ENCODE measurements around the gene PTH1R. TPM values are rescaled to one million over a fixed set of nuclear protein-coding genes. Genes with fewer than 3 reads are reported as not detected.

Gene PTH1R
- total RNA-seq, 4 donors from 2014 or later = 2.1 to 26.8 (median 14.5) TPM

- no peak overlapping the region for H3K4me3 ChIP-seq
- WGBS = 85% methylated on average over 4 of the region's 4 CpGs
- peaks cover 36 to 46% (median 43%) of the 10 kb centered on the region in 4 donors for H3K4me1 ChIP-seq
- H3K27me3 ChIP-seq = peaks cover 0 to 24% (median 9%) of the 10 kb centered on the region in 4 donors
- no peaks in the 10 kb centered on the region for H3K9me3 ChIP-seq
- no peak overlapping the region for H3K27ac ChIP-seq (replicated peaks in 1 of 4)
- intact Hi-C loops (cut with DNase I) = loop anchor here (1.0 to 2.0 kb wide), 2 partner anchors 28 to 191 kb away; no protein-coding TSS in a partner anchor
- no peak for DNase-seq (ENCODE audit: extremely low spot score)
- no peaks in the 10 kb centered on the region for H3K36me3 ChIP-seq
- TF ChIP-seq EP300 (IDR thresholded peaks at IDR 0.05) (no peak), POLR2A (IDR thresholded peaks at IDR 0.05; ENCODE audit: low read depth) (no peak), CTCF (IDR thresholded peaks at IDR 0.05) (no peak), POLR2AphosphoS5 (IDR thresholded peaks at IDR 0.05) (no peak)
Observed at GRCh38 chr3:46895761-46896160, 18.2 kb downstream of the PTH1R start.

DNA sequence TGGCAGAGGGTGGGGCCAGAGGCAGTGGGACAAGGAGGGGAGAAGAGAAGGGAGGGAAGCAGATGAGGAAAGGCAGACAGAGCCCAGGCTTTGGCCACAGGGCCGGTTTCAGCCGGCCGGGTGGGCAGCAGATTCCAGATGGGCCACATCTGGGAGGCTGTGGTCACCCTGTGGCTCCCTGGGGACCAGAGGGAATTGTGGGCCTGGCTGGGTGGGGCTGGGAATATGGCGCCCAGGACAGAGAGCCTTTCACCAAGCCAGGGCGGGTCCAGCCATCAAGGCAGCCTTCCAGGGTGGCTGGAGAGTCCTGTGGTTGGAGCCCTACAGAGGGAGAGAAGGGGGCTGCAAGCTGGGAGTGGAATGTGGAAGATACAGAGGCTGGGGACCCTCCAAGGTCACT lies 18.9 kb downstream of the PTH1R start:
- WGBS = 85% methylated on average over 5 of the region's 5 CpGs
- no peak overlapping the region for H3K4me3 ChIP-seq
- H3K9me3 ChIP-seq = no peaks in the 10 kb centered on the region
- H3K4me1 ChIP-seq = peaks cover 35 to 45% (median 42%) of the 10 kb centered on the region in 4 donors
- no peaks in the 10 kb centered on the region for H3K36me3 ChIP-seq
- H3K27me3 ChIP-seq = peaks cover 0 to 24% (median 9%) of the 10 kb centered on the region in 4 donors
- intact Hi-C loops (cut with DNase I) = no loop called here
- H3K27ac ChIP-seq (replicated peaks in 1 of 4) = no peak overlapping the region
- no peak for DNase-seq (ENCODE audit: extremely low spot score)
- TF ChIP-seq CTCF (IDR thresholded peaks at IDR 0.05) = no peak
- no peak for TF ChIP-seq POLR2A (IDR thresholded peaks at IDR 0.05; ENCODE audit: low read depth)
- TF ChIP-seq EP300 (IDR thresholded peaks at IDR 0.05) = no peak
- TF ChIP-seq POLR2AphosphoS5 (IDR thresholded peaks at IDR 0.05) = no peak

- intact Hi-C loops (cut with DNase I) = no loop called here
- no peak for DNase-seq (ENCODE audit: extremely low spot score)
- Histone ChIP-seq H3K27ac (replicated peaks in 1 of 4) (no peak overlapping the region), H3K4me3 (no peak overlapping the region), H3K4me1 (peaks cover 29 to 39% (median 36%) of the 10 kb centered on the region in 4 donors), H3K9me3 (no peaks in the 10 kb centered on the region), H3K27me3 (peaks cover 0 to 24% (median 9%) of the 10 kb centered on the region in 4 donors), H3K36me3 (no peaks in the 10 kb centered on the region)
- WGBS = 73% methylated on average over 2 of the region's 2 CpGs
- TF ChIP-seq POLR2A (IDR thresholded peaks at IDR 0.05; ENCODE audit: low read depth) (no peak), POLR2AphosphoS5 (IDR thresholded peaks at IDR 0.05) (no peak), CTCF (IDR thresholded peaks at IDR 0.05) (no peak), EP300 (IDR thresholded peaks at IDR 0.05) (no peak)
Observed at GRCh38 chr3:46897031-46897430, 19.5 kb downstream of the PTH1R start.

- Histone ChIP-seq H3K4me1 (peaks cover 20 to 31% (median 28%) of the 10 kb centered on the region in 4 donors), H3K36me3 (no peaks in the 10 kb centered on the region), H3K9me3 (no peaks in the 10 kb centered on the region), H3K27me3 (peaks cover 0 to 24% (median 9%) of the 10 kb centered on the region in 4 donors), H3K4me3 (no peak overlapping the region), H3K27ac (replicated peaks in 1 of 4) (no peak overlapping the region)
- WGBS = 79% methylated on average over 11 of the region's 15 CpGs
- DNase-seq (ENCODE audit: extremely low spot score) = no peak
- TF ChIP-seq CTCF (IDR thresholded peaks at IDR 0.05) = no peak
- no peak for TF ChIP-seq POLR2A (IDR thresholded peaks at IDR 0.05; ENCODE audit: low read depth)
- no peak for TF ChIP-seq EP300 (IDR thresholded peaks at IDR 0.05)
- no peak for TF ChIP-seq POLR2AphosphoS5 (IDR thresholded peaks at IDR 0.05)
- intact Hi-C loops (cut with DNase I) = no loop called here
Observed at GRCh38 chr3:46897829-46898320, 20.4 kb downstream of the PTH1R start.

Measured in esophagus muscularis mucosa (tissue), 4 donors.